ENCODE data around the gene NPR1. TPM values are rescaled to one million over a fixed set of nuclear protein-coding genes. Genes with fewer than 3 reads are reported as not detected.
A peak's percentile ranks its signal among the peaks of the same experiment; 100 is the strongest.

The NPR1 gene
- total and polyA plus RNA-seq, 2 of the 13 experiments (the other 11 are each of a cell fraction or from before 2014, with no cell fraction given): not detected

GRCh38 chr1:153633754-153634665 lies 44.5 kb upstream of the NPR1 start, which contains the start of gene CHTOP (continued):
- no peak for TF ChIP-seq ZNF672 (CRISPR knock-in tag; IDR thresholded peaks at IDR 0.05)
- TF ChIP-seq ZNF143 (CRISPR knock-in tag; IDR thresholded peaks at IDR 0.05): 0 out of 2 replicates have a peak, but pooled peaks have one; percentile 28
- no peak for TF ChIP-seq MTF1 (CRISPR knock-in tag; IDR thresholded peaks at IDR 0.05)
- no peak for TF ChIP-seq SETDB1 (CRISPR knock-in tag; IDR thresholded peaks at IDR 0.05; ENCODE audit: borderline replicate concordance)
- TF ChIP-seq, protein P1, sequence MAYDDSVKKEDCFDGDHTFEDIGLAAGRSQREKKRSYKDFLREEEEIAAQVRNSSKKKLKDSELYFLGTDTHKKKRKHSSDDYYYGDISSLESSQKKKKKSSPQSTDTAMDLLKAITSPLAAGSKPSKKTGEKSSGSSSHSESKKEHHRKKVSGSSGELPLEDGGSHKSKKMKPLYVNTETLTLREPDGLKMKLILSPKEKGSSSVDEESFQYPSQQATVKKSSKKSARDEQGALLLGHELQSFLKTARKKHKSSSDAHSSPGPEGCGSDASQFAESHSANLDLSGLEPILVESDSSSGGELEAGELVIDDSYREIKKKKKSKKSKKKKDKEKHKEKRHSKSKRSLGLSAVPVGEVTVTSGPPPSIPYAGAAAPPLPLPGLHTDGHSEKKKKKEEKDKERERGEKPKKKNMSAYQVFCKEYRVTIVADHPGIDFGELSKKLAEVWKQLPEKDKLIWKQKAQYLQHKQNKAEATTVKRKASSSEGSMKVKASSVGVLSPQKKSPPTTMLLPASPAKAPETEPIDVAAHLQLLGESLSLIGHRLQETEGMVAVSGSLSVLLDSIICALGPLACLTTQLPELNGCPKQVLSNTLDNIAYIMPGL (CRISPR knock-in tag; IDR thresholded peaks at IDR 0.05; ENCODE audit: borderline replicate concordance in 1 of 2, low read depth in 1 of 2): peak; percentile 76 to 92; a peak in 3 of 4 replicates
- no peak for TF ChIP-seq ZNF570 (CRISPR knock-in tag; IDR thresholded peaks at IDR 0.05; ENCODE audit: borderline replicate concordance)
- TF ChIP-seq ZFP1 (CRISPR knock-in tag; IDR thresholded peaks at IDR 0.05): no peak
- no peak for TF ChIP-seq RAD21 (CRISPR knock-in tag; IDR thresholded peaks at IDR 0.05)
- TF ChIP-seq MIER3 (CRISPR knock-in tag; IDR thresholded peaks at IDR 0.05; ENCODE audit: borderline replicate concordance): peak; percentile 41; the same call in 1 of the 2 replicates
- peak; percentile 63 for TF ChIP-seq ZNF883 (CRISPR knock-in tag; IDR thresholded peaks at IDR 0.05; ENCODE audit: not compliant biosample characterization)
- TF ChIP-seq ZNF224 (CRISPR knock-in tag; IDR thresholded peaks at IDR 0.05): peak; percentile 87; the same call in 1 of the 2 replicates
- no peak for TF ChIP-seq SOX6 (IDR thresholded peaks at IDR 0.05)
- peak; percentile 67; the same call in 1 of the 2 replicates for TF ChIP-seq SOX6 (CRISPR knock-in tag; IDR thresholded peaks at IDR 0.05)
- peak; percentile 51 for TF ChIP-seq ZNF770 (CRISPR knock-in tag; IDR thresholded peaks at IDR 0.05)
- no peak for TF ChIP-seq NR2F2 (IDR thresholded peaks at IDR 0.05; ENCODE audit: borderline replicate concordance, low read depth)
- peak; percentile 91; the same call in 1 of the 2 replicates for TF ChIP-seq ZNF788 (CRISPR knock-in tag; IDR thresholded peaks at IDR 0.05; ENCODE audit: borderline replicate concordance)
- TF ChIP-seq, protein P2, sequence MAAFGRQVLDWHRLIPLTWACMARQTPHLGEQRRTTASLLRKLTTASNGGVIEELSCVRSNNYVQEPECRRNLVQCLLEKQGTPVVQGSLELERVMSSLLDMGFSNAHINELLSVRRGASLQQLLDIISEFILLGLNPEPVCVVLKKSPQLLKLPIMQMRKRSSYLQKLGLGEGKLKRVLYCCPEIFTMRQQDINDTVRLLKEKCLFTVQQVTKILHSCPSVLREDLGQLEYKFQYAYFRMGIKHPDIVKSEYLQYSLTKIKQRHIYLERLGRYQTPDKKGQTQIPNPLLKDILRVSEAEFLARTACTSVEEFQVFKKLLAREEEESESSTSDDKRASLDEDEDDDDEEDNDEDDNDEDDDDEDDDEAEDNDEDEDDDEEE (CRISPR knock-in tag; IDR thresholded peaks at IDR 0.05): no peak
- TF ChIP-seq FOXK1 (CRISPR knock-in tag; IDR thresholded peaks at IDR 0.05; ENCODE audit: borderline replicate concordance, low read depth): 0 out of 2 replicates have a peak, but pooled peaks have one; percentile 13
- no peak for TF ChIP-seq ZNF577 (CRISPR knock-in tag; IDR thresholded peaks at IDR 0.05; ENCODE audit: borderline replicate concordance, low read depth)
- TF ChIP-seq MAFF (IDR thresholded peaks at IDR 0.05; ENCODE audit: low read depth, low read length): no peak
- TF ChIP-seq, protein P3, sequence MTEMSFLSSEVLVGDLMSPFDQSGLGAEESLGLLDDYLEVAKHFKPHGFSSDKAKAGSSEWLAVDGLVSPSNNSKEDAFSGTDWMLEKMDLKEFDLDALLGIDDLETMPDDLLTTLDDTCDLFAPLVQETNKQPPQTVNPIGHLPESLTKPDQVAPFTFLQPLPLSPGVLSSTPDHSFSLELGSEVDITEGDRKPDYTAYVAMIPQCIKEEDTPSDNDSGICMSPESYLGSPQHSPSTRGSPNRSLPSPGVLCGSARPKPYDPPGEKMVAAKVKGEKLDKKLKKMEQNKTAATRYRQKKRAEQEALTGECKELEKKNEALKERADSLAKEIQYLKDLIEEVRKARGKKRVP (CRISPR knock-in tag; IDR thresholded peaks at IDR 0.05): peak in 1 of 2 experiments; percentile 86; a peak in 2 of 4 replicates
- peak; percentile 74 for TF ChIP-seq ZNF891 (CRISPR knock-in tag; IDR thresholded peaks at IDR 0.05)
- TF ChIP-seq SRF (IDR thresholded peaks at IDR 0.05; ENCODE audit: low read depth, low read length): no peak
- no peak for TF ChIP-seq BHLHE40 (IDR thresholded peaks at IDR 0.05; ENCODE audit: low read length)
- no peak for TF ChIP-seq SSRP1 (CRISPR knock-in tag; IDR thresholded peaks at IDR 0.05)

All from HepG2 (cell line).